ENCODE results near the gene PHACTR2.

The PHACTR2 gene

GRCh38 chr6:143675382-143675900, 2.3 kb upstream of the PHACTR2 start:
- no peak for DNase-seq (ENCODE audit: low read depth, low spot score)

GRCh38 chr6:143675946-143676345, 1.8 kb upstream of the PHACTR2 start:
- DNase-seq (ENCODE audit: low read depth, low spot score), result no peak

DNA sequence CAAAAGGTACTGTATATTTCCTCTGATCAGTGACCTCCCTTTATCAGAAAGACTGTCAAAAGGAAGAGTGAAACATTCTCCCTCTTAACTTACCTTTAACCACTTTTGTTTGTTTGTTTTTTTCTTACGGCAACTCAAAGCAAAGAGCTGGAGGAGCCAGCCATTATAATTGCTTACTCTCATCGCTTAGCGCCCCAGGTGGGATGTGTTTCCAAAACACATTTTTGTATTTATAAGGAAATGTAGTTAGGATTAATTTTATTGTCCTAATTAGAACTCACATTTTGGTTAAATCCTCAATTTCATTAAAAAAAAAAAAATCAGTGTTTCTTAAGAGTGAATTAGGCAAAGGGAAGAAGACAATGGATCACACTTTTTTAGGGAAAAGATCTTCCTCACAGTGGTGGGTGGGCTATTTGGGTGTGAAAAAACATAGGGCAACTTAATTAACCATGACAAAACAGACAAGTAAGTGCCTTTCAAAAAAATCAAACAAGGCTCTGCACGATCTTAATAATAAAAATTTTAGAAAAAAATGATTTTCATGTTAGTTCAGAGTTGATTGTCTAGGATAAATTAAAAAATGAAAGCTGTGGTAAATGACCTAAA, 1.2 kb upstream of the PHACTR2 start:
- no peak for DNase-seq (ENCODE audit: low read depth, low spot score)

DNA sequence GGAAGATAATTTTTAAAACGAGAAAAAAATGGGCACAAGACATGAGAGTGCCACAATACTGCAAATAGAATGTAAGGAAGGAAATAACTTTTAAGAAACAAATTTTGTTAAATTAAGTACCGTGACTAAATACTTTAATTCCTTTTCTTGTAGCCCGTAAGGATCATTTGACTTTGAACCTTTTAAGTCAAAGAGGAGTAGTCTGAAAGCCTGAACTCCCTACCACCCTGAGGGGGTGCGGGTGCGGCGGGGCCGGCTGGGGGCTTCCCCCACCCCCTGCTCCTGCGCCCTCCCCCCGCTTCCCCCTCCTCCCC, 231 bp upstream of the PHACTR2 start:
- DNase-seq (ENCODE audit: low read depth, low spot score), result no peak

DNA sequence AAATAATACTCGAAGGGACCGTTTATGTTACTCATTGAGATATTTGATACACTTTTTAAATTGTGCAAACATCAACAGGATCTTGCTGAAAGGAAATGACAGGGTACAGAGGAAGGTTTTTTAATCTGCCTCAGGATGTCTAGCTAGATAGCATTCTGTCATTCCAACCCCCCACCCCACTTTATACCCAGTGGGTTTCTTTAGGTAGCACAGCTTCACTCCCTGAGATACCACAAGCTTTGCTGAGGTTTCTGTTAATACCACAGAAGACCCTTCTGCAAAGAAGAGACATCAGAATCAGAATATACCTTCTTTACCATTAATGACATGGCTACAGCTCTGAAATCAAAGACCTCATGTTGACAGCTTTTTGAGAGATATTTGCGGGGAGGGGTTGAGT, 1.3 kb downstream of the PHACTR2 start:
- DNase-seq (ENCODE audit: low read depth, low spot score), result no peak

DNA sequence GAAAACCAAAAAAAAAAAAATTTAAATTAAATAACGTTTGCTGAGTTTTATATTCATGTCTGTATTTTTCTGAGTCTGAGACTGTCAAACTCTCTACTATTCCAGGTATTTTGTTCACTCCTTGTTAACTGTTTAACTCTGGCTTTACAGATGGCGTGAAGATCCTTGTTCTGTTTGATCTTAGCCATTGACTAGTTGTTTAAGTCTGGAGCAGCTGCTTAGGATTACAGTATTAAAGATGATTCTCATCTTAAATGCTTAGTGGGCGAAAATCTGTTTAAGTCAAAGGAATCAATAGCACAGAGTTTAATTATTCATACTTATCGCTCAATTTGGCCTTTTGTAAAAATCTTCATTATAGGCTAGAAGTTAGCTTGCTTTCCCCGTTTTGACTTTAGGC, 2.4 kb downstream of the PHACTR2 start:
- no peak for DNase-seq (ENCODE audit: low read depth, low spot score)

GRCh38 chr6:143682805-143683204, 5.0 kb downstream of the PHACTR2 start:
- no peak for DNase-seq (ENCODE audit: low read depth, low spot score)

DNA sequence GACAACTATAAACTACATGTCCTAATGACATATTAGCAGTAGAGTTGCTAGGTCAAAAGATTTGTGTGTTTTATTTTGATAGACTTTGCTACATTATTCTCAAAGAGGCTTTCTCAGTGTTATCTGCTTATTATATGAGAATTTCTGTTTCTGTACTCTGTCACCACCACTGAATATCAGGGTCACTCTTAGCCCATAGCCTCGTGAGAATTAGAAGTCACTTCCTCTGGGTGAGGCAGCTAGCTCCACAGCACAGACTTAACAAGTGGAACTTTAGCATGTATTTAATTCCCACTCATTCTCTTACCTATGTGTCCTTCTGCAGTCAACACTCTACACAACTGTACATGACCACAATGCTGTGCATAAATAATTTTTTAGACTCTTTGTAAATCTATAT, 6.7 kb downstream of the PHACTR2 start:
- no peak for DNase-seq (ENCODE audit: low read depth, low spot score)

- no peak for DNase-seq (ENCODE audit: low read depth, low spot score)
These were observed 7.9 kb downstream of the PHACTR2 start for GRCh38 chr6:143685653-143686052.

- no peak for DNase-seq (ENCODE audit: low read depth, low spot score)
These were observed 9.8 kb downstream of the PHACTR2 start for GRCh38 chr6:143687591-143687990.

GRCh38 chr6:143688681-143689080, 10.9 kb downstream of the PHACTR2 start:
- DNase-seq (ENCODE audit: low read depth, low spot score), result no peak

DNA sequence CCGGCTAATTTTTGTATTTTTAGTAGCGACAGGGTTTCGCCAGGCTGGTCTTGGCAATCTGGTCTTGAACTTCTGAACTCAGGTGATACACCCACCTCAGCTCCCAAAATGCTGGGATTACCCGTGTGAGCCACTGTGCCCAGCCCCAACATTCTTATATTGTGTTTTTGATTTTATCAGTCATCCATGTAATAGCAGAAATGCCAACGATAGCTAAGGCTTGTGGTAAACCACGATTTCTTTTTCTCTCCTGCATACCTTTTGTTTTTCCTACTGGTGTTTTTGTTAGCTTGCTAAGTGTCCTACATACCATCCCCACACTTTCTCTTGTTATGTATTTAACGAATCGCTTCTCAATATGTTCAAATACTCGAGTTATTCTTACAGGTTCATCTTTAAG, 12.1 kb downstream of the PHACTR2 start:
- no peak for DNase-seq (ENCODE audit: low read depth, low spot score)

DNA sequence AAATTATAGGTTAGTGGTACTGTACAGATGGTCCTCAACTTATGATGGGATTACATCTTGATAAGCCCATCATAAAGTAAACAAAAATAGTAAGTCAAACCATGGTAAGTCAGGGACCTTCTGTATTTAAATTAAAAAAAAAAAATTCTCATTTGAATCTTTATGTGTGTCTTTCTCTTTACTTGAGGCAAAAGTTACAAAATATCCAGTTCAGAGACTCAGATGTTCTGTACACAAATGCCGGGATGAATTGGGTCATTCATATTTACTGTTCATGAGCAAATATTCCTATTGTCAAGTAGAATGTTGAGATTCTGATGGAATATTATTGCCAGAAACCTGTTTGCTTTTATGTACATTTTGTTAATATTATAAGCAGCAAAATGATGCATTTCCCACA, 13.4 kb downstream of the PHACTR2 start:
- DNase-seq (ENCODE audit: low read depth, low spot score), result no peak

- DNase-seq (ENCODE audit: low read depth, low spot score), result no peak
These were observed 14.3 kb downstream of the PHACTR2 start for GRCh38 chr6:143691900-143692636.

- DNase-seq (ENCODE audit: low read depth, low spot score), result no peak
These were observed 14.9 kb downstream of the PHACTR2 start for GRCh38 chr6:143692696-143693095.

DNA sequence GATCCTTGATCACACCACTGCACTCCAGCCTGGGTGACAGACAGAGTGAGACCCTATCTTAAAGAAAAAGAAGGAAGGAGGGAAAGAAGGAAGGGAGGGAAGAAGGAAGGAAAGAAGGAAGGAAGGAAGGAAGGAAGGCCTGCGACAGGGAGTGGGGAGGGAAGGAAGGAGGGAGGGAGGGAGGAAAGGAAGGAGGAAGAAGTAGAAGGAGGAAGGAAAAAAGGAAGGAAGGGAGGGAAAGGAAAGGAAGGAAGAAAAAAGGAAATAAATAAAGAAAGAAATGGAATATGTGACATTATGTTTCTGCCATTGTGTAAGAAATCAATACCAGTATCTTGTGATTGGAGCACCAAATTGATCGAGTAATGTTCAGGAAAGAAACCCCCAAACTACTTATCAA, 16.2 kb downstream of the PHACTR2 start:
- DNase-seq (ENCODE audit: low read depth, low spot score), result no peak

DNA sequence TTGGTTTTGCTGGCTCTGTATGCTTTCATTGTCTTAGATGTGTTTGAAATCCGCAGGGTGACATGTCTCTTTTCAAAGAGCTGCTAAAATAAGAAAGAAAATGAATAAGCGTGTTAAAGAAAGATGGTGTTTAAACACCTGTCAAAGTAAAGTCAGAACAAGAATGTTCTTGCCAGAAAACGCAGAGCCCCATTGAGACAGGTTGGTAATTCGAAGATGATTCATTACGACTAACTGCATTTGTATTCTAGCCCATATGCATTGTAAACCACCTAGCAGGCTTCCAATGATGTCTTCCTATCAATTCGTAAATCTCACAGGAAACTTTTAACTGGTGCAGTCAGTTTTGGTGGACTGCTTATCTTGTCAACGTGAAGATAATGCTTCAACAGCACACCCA, 16.8 kb downstream of the PHACTR2 start:
- no peak for DNase-seq (ENCODE audit: low read depth, low spot score)

DNA sequence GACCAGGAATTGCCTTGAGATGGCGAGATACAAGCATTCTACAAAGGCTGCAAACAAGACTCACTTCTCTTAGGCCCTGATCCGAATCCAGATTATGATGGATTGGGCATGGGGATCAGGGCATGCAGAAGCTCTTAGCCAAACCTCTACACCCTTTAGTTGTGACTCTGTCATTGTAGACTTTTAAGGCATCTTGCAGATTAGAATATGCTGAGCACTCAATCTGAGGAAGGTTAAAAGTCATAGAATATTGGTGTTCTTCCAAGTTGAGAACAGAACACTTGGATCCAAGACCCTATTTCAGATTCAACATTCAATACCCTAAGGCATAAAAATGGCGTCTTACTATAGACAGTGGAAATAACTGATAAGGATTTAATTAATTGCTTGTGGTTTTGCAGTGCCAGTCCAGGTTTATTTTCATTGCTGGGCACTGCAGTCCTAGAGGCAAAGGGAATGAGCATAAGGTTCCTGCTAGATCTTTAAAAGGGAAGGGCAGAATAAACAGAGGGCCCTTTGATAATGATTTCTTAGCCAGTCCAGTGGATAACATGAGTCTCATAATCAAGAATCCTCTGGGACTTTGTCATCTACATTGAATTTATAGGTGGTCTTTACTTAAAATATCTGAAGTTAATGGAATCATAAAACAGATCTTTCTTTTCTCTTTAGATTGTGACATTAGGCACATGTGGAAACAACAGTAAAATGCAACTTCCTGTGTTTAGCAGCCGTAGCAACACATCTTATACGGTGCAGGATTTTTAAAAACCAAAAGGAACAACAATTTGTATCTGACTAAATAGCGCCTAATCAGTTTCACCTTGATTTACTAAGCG, 17.6 kb downstream of the PHACTR2 start:
- no peak for DNase-seq (ENCODE audit: low read depth, low spot score)

DNA sequence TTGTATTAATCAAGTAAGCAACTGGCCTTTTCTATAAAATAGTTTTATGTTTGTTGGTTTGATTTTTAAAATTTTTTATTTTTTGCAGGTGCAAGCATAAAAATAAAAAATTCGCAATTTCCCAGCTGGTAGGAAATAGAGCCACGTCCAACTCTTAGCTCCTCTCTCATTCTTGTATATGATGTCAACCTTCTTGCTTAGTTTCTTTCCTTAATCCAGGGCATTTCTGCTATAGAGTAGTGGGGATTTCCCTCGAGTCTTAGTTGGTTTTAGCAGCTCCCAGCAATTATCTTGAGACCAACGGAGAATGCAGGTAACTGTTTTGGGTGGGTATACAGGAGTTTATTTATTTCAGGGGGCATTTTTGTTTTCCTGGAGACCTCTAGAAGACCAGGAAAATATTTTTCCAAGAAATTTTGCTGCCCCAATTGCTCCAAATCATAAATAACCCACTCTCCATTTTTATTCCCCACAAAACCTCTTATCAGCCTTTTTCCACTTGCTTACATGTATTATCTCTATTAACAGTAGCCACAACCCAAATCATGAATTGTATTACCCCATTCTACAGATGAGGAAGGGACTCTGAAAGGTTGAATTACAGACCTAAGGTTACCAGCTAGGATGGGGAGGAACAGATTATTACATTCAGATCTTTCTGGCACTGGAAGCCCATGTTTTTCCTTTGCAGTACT, 18.4 kb downstream of the PHACTR2 start:
- no peak for DNase-seq (ENCODE audit: low read depth, low spot score)

GRCh38 chr6:143696664-143697000, 18.9 kb downstream of the PHACTR2 start:
- DNase-seq (ENCODE audit: low read depth, low spot score), result no peak

- no peak for DNase-seq (ENCODE audit: low read depth, low spot score)
These were observed 19.5 kb downstream of the PHACTR2 start for GRCh38 chr6:143697076-143697800.

DNA sequence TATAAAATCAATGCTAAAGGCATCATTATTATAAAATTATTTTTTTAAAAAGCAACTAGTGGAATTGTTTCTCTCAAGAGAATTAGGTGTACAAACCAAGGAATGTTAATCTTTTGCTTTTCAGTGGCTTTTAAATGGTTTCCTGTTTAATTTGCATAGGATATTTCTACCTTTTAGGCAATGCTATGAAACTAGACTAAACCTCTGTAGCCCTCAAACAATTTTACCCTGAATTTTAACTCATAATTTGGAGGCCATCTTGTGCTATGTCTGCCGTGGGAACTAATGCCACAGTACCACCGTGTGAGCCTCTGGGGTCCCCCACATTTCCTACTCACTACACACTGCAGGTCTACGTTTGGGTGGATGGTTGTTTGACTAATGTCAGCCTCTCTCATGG, 20.6 kb downstream of the PHACTR2 start:
- no peak for DNase-seq (ENCODE audit: low read depth, low spot score)

Data from iPS DF 19.7 (cell line).